ENCODE data around the gene KRT15. TPM values are rescaled to one million over a fixed set of nuclear protein-coding genes. Genes with fewer than 3 reads are reported as not detected.
A peak's percentile ranks its signal among the peaks of the same experiment; 100 is the strongest.

The KRT15 gene
- polyA plus RNA-seq (2013, experiment 1 of 2; ENCODE audit: insufficient read length), result 1.7 TPM
- 0.30 TPM for polyA plus RNA-seq (2013, experiment 2 of 2; ENCODE audit: insufficient read length)

DNA sequence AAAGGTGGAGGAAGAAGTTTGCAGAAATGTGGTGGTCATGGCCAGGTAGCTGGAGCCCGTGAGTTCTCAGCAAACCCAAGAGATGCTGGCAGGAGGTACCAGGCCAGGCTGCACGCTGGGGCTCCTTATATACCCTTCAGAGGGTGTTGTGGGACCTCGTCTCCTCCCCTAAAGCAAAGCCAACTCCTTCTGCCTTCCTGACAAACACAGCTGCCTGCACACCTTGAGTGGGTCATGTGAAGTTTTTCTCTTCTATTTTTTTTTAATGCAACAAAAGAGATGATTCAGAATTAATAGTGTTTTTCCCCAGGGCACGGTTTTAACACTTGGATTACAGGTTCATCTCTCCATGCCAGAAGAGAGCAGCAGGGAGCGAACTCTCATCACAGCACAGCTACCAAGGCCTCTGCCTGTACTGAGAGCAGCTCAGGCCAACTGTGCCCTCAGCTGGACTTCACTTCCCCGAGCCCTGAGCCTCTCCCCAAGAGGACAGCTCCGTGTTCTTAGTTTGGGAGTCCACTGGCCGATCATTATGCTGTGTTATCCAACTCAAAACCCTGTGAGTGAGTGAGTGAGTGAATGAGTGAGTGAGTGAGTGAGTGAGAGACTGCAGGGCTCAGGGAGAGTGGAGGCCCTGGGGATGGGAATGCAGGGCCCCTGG lies at the start of gene KRT15:
Gene KRT15 (minus strand): TSS at position 102 of the 661 bp plus-strand sequence. CDS start 63 bp downstream, at position 39.
- no peak for DNase-seq

DNA sequence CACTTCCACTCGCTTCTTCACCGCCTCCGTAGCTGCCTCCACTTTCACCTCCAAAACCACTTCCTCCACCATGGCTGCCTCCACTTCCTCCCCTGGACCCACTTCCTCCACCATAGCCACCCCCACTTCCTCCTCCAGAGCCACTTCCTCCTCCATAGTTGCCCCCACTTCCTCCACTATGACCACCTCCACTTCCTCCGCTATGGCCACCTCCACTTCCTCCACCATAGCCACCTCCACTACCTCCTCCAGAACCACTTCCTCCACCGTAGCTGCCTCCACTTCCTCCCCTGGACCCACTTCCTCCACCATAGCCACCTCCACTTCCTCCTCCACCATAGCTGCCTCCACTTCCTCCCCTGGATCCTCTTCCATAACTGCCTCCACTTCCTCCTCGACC lies 48.6 kb upstream of the KRT15 start:
- DNase-seq, result no peak

GRCh38 chr17:41565338-41565737 lies 46.6 kb upstream of the KRT15 start:
- no peak for DNase-seq

GRCh38 chr17:41563607-41564170 lies 45.0 kb upstream of the KRT15 start:
- DNase-seq, result no peak

DNA sequence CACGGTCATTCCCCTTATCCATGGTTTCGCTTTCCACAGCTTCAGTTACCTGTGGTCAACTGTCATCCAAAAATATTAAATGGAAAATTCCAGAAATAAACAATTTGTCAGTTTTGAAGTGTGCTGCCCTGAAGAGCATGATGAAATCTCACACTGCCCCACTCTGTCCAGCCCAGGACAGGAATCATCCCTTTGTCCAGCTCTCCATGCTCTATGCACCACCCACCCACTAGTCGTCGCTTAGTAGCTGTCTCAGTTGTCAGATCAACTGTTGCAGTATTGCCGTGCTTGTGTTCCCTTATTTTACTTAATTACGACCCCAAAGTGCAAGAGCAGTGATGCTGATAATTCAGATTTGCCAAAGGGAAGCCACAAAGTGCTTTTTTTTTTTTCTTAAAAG lies 42.9 kb upstream of the KRT15 start:
- no peak for DNase-seq

- DNase-seq, result no peak
Observed at GRCh38 chr17:41559548-41559947, 40.9 kb upstream of the KRT15 start.

- no peak for DNase-seq
Observed at GRCh38 chr17:41556931-41557330, 38.2 kb upstream of the KRT15 start.

- no peak for DNase-seq
Observed at GRCh38 chr17:41556306-41556705, 37.6 kb upstream of the KRT15 start.

DNA sequence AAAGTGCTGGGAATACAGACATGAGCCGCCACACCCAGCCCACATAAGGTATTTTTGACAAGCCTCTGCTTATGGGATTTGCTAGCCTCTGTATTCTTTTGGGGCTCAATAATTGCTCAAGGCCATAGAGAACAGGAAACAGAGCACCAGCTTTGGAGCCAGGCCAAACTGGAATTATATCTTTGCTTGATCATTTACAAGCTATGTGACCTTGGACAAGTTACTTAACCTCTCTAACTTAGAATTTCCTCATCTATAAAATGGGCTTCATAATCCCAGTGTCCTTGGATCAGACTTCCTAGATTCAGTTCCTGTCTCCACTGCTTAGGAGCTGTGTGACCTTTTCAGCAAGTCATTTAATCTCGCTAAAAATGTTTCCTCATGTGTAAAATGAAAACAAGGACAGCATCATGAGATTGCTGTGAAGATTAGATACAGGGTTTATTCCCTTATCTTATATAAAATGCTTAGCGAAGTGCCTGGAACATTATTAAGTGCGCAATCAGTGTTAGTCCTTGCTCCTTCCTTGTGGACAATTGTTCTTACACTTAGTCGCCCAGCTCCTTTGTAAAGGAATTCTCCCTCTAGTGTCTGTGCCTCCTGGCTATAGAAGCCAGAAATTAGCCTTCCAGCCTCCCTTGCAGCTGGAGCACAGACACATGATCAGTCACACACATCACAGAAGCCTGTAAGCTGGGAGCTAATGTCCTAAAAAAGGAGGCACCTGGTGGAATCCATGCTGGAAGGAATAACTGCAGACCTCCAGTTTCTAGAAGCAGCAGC lies 36.6 kb upstream of the KRT15 start:
- DNase-seq, result no peak

DNA sequence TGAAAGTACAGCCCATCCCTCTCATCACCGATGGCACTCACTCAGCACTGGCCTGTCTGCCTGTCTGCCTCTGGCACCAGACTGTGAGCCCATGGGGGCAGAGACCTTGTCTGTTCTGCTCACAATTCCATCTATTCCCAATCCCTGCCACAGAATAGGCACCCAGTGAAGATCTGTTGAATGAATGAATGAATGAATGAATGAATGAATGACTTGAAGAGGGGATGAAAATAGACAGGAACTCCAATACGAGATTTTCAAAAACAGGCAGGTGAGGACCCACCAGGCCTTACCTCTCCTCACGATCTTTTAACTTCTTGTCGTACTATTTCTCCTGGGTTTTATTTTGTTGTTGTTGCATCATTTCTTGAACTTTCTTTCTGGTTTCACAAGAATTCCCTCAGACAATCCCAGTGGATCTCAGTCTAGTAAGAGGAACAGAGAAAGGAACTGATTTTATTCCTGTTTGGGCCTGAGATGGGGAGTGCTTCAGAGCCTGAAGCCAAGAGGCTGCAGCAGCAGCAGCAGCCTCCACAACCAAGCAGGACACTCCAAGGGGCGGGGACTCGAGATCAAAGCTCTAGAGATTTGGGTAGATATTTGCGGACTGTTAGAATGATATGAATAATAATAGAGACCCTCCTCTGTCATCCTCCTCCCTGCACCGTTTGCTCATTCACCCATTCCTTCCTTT lies 35.4 kb upstream of the KRT15 start:
- no peak for DNase-seq

DNA sequence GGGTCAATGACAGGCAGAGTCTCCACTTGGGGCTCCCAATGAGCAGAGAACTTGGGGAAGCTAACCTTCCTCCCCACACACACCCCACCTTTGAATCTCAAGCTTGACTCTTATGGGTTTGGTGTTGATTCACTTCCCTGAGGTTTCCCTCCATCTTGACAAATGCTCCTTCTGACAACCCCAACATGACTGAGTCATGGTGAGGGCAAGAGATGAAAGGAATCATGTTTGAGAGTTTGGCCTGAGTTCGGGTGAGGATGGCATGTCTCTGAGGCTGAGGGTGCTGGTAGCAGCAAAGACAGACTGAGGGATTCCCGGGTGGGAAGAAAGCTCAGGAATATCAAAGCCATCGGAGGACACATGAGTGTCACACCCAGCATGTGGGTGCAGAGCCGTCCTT lies 34.5 kb upstream of the KRT15 start:
- peak; percentile 13 for DNase-seq

DNA sequence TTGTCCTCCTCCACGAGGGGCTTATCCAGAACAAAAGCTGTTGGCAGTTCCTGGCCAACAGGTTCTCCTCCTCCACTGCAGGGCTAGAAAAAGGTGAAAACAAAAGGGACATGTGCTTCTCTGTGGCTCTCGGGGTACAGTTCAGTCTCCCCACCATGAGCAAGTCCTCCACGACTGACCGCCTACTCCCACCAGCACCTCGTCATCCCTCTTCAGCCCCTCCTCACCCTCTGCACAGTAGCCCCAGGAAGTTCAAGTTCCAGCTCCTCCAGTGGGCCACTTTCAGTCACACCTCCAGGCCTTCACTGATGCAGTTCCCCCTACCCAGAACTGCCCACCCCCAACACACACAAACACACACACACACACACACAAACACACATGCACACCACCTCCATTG lies 33.8 kb upstream of the KRT15 start:
- DNase-seq, result no peak

GRCh38 chr17:41551365-41551764 lies 32.7 kb upstream of the KRT15 start:
- DNase-seq, result peak; percentile 70

GRCh38 chr17:41549596-41550039 lies 30.9 kb upstream of the KRT15 start:
- no peak for DNase-seq

DNA sequence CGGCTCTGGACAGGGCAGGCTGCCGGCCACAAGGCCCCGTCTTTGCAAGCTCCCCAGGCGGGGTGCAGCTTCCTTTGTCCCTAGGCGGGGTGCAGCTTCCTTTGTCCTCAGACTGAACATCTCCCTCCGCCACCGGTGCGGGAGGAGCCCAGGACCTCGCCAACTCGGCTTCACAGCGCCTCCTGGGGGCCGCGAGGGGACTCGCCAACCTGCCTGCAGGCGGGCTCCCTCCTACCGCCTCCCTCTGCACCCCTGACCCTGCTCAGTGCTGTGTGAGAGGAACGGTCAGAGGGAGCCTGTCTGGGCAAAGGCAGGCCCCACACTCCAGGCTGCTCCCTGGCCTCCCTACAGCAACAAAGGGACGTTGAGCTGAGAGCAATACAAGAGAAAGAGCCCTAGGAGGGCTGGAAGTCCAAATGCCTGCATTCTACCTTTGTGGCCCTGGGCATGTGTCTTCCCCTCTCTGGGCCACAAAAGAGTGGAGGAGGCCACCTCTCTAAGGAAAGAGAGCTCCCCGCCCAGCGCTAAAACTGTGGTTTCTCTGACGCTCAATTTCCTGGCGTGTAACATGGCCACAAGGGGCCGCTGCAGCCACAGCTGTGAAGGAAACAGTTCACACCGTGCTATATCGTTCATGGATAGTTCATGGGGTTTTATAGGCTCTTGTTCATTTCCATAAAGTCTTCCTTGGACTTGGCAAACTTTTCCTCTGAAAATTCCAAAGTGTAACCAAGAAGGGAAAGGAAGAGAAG lies 30.3 kb upstream of the KRT15 start:
- DNase-seq, result peak; percentile 88

DNA sequence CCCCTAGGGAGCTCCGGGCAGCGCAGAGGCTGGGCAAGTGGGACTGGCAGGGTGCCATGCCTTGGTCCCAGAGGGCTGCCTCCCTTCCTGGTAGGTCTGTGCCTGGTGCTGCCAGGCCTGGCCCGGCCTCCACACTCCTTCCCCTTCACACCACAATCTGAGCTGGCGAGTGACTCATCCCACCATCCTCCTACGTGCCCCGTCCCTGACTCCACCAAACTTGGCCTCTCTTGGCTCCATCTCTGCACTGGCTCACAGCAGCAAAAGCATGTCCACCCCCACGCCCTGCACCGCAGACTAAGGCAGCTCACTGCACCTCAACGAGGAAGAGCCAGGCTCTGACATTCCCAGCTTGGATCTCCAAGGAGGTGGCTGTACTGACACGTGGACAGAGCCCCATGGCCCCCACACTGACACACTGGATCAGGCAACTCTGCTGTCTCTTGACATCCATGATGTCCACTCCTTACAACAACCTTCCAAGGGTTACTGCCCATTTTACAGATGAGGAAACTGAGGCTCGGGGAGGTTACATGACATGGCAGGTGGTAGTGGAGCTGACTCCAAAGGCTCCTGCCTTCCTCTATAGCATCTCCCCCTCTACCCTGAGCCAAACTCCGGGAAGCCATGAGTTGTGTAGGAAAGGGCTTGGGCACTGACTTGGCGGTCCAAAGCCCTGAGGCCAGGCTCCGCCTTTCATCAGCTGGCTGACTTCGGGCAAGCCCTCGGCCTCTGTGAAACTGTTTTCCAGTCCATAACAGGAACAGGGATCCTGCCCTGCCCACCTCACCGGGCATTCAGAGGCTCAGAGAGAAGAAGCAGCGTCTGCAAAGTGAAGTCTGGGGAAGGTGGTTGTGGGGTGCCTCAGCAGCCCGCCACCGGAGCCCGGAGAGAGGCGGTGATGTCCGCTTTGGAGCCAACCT lies 29.5 kb upstream of the KRT15 start:
- peak; percentile 99 for DNase-seq

GRCh38 chr17:41547378-41547841 lies 28.7 kb upstream of the KRT15 start:
- DNase-seq, result no peak

GRCh38 chr17:41546819-41547218 lies 28.1 kb upstream of the KRT15 start:
- DNase-seq, result no peak

DNA sequence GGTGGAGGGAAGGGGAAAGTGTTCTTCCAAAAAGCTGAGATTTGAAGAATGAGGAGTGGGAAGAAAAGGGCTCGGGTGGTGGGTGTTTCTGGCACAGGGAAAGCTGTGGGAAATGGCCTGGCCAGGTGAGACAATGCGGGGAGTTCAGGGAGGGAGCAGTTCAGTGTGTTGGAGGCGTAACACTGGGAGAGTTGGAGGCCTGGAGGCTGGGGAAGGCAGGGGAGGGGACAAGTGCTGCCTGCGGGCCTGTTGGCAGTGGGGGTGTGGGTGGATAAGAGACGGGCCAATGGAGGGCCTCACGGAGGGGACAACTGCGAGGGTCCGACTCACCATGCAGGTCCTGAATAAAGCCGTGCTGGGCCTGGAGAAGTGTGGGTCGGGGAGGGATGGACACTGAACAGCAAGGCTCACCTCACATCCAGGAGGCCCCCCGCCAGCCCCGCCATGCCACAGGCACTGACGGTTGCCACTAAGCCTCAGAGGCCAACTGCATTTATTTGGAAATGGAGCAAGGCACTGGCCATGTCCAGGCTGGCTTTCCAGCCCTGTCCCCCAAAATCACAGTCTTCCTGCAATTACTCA lies 27.2 kb upstream of the KRT15 start:
- DNase-seq, result no peak

DNA sequence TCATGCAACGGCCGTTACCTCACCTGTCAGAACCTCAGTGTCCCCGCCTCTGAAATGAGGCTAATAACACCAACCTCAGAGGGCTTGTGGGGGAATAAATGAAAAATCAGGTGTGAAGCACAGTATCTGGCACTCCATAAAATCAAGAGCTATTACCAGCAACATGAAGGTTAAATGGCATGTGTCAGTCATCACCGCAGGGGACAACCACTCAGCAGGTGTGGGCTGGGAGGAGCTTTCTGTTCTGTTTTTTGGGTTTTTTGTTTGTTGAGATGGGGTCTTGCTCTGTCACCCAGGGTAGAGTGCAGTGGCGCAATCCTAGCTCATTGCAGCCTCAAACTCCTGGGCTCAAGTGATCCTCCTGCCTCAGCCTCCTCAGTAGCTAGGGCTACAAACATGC lies 26.2 kb upstream of the KRT15 start:
- DNase-seq, result no peak

DNA sequence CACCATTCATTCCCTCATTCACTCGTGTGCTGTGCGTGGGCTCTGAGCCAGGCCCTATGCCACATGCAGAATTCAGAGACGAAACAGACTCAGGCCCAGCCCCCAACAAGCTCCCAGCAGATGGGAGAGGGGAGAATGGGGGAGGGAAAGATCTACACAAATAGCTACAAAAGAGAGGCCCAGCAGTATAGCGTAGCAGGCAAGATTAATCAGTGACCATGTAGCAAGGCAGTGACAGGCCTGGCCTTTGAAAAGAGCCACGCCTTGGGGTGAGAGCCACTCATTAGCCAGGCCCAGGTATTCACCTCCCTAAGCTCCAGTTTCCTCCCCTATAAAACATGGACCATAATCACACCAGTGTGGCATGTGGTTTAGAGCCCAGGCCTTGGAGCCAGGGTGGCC lies 25.8 kb upstream of the KRT15 start:
- peak; percentile 28 for DNase-seq
